CD4-positive, alpha-beta memory T cell (primary cell): ENCODE measurements around the gene BBLN. TPM values are rescaled to one million over a fixed set of nuclear protein-coding genes. Genes with fewer than 3 reads are reported as not detected.

Source experiments
- CTCF ChIA-PET: fragments of 350-600 bp; sonication (Branson Sonifier 250); formaldehyde crosslinking; loops from one replicate; lab custom pipeline; 2021; ENCODE audit warnings: inconsistent platforms; ENCODE audit not compliant: partially characterized antibody; lab: Charles Lee
- POLR2A ChIA-PET: fragments of 350-600 bp; sonication (Branson Sonifier 250); formaldehyde crosslinking; loops from one replicate; lab custom pipeline; 2021; ENCODE audit not compliant: partially characterized antibody; lab: Charles Lee
- DNase-seq, 5 donors: peaks; one replicate each; pipeline versions ENCODE4 v3.0.0 to v3.0.0-alpha.2; 2020 to 2022; ENCODE audit warnings: mixed read lengths in 1 of 5
- H3K27ac ChIP-seq: one replicate; pipeline ENCODE4 v1.7.0; 2013; ENCODE audit warnings: low read depth, low read length
- H3K27me3 ChIP-seq: 2 replicates; pipeline ENCODE4 v1.7.0; 2013; ENCODE audit warnings: mild to moderate bottlenecking, low read length, moderate library complexity; ENCODE audit not compliant: insufficient read depth
- H3K36me3 ChIP-seq: 2 replicates; pipeline ENCODE4 v1.7.0; 2013; ENCODE audit warnings: mild to moderate bottlenecking, low read length, moderate library complexity; ENCODE audit not compliant: insufficient read depth
- H3K4me1 ChIP-seq: 2 replicates; pipeline ENCODE4 v1.7.0; 2013; ENCODE audit warnings: mild to moderate bottlenecking, low read length, moderate library complexity; ENCODE audit not compliant: insufficient read depth
- H3K4me3 ChIP-seq, 2 donors: one replicate each; pipeline ENCODE4 v1.7.0; 2013; ENCODE audit warnings: low read length in 2 of 2, mild to moderate bottlenecking in 1 of 2
- H3K9me3 ChIP-seq, 2 donors: one replicate each; pipeline ENCODE4 v1.7.0; 2013; ENCODE audit warnings: low read length in 2 of 2, control low read depth in 1 of 2; ENCODE audit not compliant: control insufficient read depth in 1 of 2
- H3K27ac Mint-ChIP-seq, 7 donors: one replicate each; pipeline ENCODE4 v1.8.0; 2020 to 2021; ENCODE audit warnings: mixed read lengths in 7 of 7, mild to moderate bottlenecking in 6 of 7, inconsistent platforms in 3 of 7, moderate library complexity in 3 of 7
- H3K27me3 Mint-ChIP-seq, 2 donors: one replicate each; pipeline ENCODE4 v1.8.0; 2020 to 2021; ENCODE audit warnings: mixed read lengths in 2 of 2
- H3K36me3 Mint-ChIP-seq, 2 donors: one replicate each; pipeline ENCODE4 v1.8.0; 2020 to 2021; ENCODE audit warnings: mixed read lengths in 2 of 2, inconsistent platforms in 1 of 2, mild to moderate bottlenecking in 1 of 2
- H3K4me1 Mint-ChIP-seq, 4 donors: one replicate each; pipeline ENCODE4 v1.8.0; 2020 to 2021; ENCODE audit warnings: mixed read lengths in 4 of 4, mild to moderate bottlenecking in 1 of 4
- H3K4me3 Mint-ChIP-seq, 8 donors: one replicate each; pipeline ENCODE4 v1.8.0; 2020 to 2021; ENCODE audit warnings: mixed read lengths in 8 of 8, mild to moderate bottlenecking in 7 of 8, moderate library complexity in 6 of 8, inconsistent platforms in 3 of 8
- H3K9me3 Mint-ChIP-seq, 8 donors: one replicate each; pipeline ENCODE4 v1.8.0; 2020 to 2021; ENCODE audit warnings: mixed read lengths in 8 of 8, mild to moderate bottlenecking in 5 of 8, inconsistent platforms in 3 of 8, moderate library complexity in 1 of 8
- intact Hi-C: fragments of 100-400 bp; cut with micrococcal nuclease; formaldehyde crosslinking; loops from one replicate; pipeline ENCODE4 v1.15.1; 2023
- polyA plus RNA-seq, 2 donors: library from polyadenylated mRNA; unstranded; fragments of 300-500 nt; fragmentation: Illumina TruSeq; gene quantifications; one replicate each; pipeline ENCODE4 v1.2.3, GENCODE V29; 2021
- total RNA-seq, 2 experiments: library from RNA; stranded (reverse); gene quantifications; one replicate each; pipeline ENCODE4 v1.2.3, GENCODE V29; 2021

BBLN gene
- total and polyA plus RNA-seq, 4 experiments from 2014 or later = 47.8 to 136 (median 80.4) TPM

GRCh38 chr9:128144239-128145181 is 15.6 kb upstream of the BBLN start:
- intact Hi-C loops = no loop called here
- DNase-seq = no peak
- Mint-ChIP-seq H3K36me3 (no peaks in the 10 kb centered on the region), H3K4me3 (no peak overlapping the region), H3K9me3 (no peaks in the 10 kb centered on the region), H3K27ac (no peak overlapping the region), H3K4me1 (peaks cover 5 to 15% (median 10%) of the 10 kb centered on the region in 4 donors), H3K27me3 (peaks cover 0 to 1% of the 10 kb centered on the region in 2 donors)
- no peaks in the 10 kb centered on the region for H3K36me3 ChIP-seq
- no peaks in the 10 kb centered on the region for H3K27me3 ChIP-seq
- ChIA-PET CTCF (interaction anchor here (1.7 kb wide), 1 partner anchor 16 kb away, joined by 6 read pairs; no protein-coding TSS in a partner anchor), POLR2A (no interaction called here)
- H3K27ac ChIP-seq = no peak overlapping the region
- H3K4me1 ChIP-seq = peaks cover 19% of the 10 kb centered on the region
- no peaks in the 10 kb centered on the region for H3K9me3 ChIP-seq
- H3K4me3 ChIP-seq = no peak overlapping the region

- ChIA-PET POLR2A (interaction anchor here (1.6 kb wide), 1 partner anchor 17 kb away, joined by 11 read pairs; no protein-coding TSS in a partner anchor), CTCF (no interaction called here)
- no peaks in the 10 kb centered on the region for H3K36me3 ChIP-seq
- no peak overlapping the region for H3K4me3 Mint-ChIP-seq
- no peak overlapping the region for H3K4me3 ChIP-seq
- H3K27ac Mint-ChIP-seq = no peak overlapping the region
- peaks cover 5 to 15% (median 12%) of the 10 kb centered on the region in 4 donors for H3K4me1 Mint-ChIP-seq
- H3K27me3 ChIP-seq = no peaks in the 10 kb centered on the region
- H3K9me3 ChIP-seq = no peaks in the 10 kb centered on the region
- DNase-seq = no peak
- intact Hi-C loops = no loop called here
- no peak overlapping the region for H3K27ac ChIP-seq
- peaks cover 0 to 1% of the 10 kb centered on the region in 2 donors for H3K27me3 Mint-ChIP-seq
- H3K36me3 Mint-ChIP-seq = no peaks in the 10 kb centered on the region
- H3K4me1 ChIP-seq = peaks cover 19% of the 10 kb centered on the region
- no peaks in the 10 kb centered on the region for H3K9me3 Mint-ChIP-seq
Measured at GRCh38 chr9:128145536-128145935, 14.5 kb upstream of the BBLN start.

GRCh38 chr9:128145951-128146351 is 14.1 kb upstream of the BBLN start:
- Histone ChIP-seq H3K4me1 (peaks cover 19% of the 10 kb centered on the region), H3K36me3 (no peaks in the 10 kb centered on the region), H3K27me3 (no peaks in the 10 kb centered on the region), H3K9me3 (no peaks in the 10 kb centered on the region), H3K27ac (no peak overlapping the region), H3K4me3 (no peak overlapping the region)
- Mint-ChIP-seq H3K27me3 (peaks cover 0 to 1% of the 10 kb centered on the region in 2 donors), H3K4me1 (peaks cover 5 to 15% (median 12%) of the 10 kb centered on the region in 4 donors), H3K27ac (no peak overlapping the region), H3K9me3 (no peaks in the 10 kb centered on the region), H3K36me3 (no peaks in the 10 kb centered on the region), H3K4me3 (no peak overlapping the region)
- ChIA-PET POLR2A (interaction anchor here (1.5 to 1.6 kb wide), 2 partner anchors 15 to 17 kb away, joined by 3 to 11 read pairs; no protein-coding TSS in a partner anchor), CTCF (no interaction called here)
- intact Hi-C loops = no loop called here
- no peak for DNase-seq

GRCh38 chr9:128146591-128147120 is 13.4 kb upstream of the BBLN start:
- Histone ChIP-seq H3K4me1 (peaks cover 18% of the 10 kb centered on the region), H3K36me3 (no peaks in the 10 kb centered on the region), H3K9me3 (no peaks in the 10 kb centered on the region), H3K4me3 (no peak overlapping the region), H3K27ac (no peak overlapping the region), H3K27me3 (no peaks in the 10 kb centered on the region)
- Mint-ChIP-seq H3K36me3 (no peaks in the 10 kb centered on the region), H3K27ac (no peak overlapping the region), H3K4me1 (peaks cover 5 to 14% (median 12%) of the 10 kb centered on the region in 4 donors), H3K27me3 (no peaks in the 10 kb centered on the region), H3K9me3 (no peaks in the 10 kb centered on the region), H3K4me3 (no peak overlapping the region)
- intact Hi-C loops = no loop called here
- ChIA-PET POLR2A (interaction anchor here (0.5 to 1.6 kb wide), 3 partner anchors 10 to 18 kb away, joined by 3 to 11 read pairs (median 3); no protein-coding TSS in a partner anchor), CTCF (no interaction called here)
- DNase-seq = no peak

GRCh38 chr9:128148509-128149000 is 11.5 kb upstream of the BBLN start:
- intact Hi-C loops = no loop called here
- ChIA-PET POLR2A (no interaction called here), CTCF (no interaction called here)

GRCh38 chr9:128149001-128149701 is 10.9 kb upstream of the BBLN start, which contains the start of gene LCN2:
TSS of gene LCN2 (plus strand) at chr9:128149453. CDS start at chr9:128149526, 73 bp downstream.
- DNase-seq = no peak
- H3K27ac Mint-ChIP-seq = peak within 1 kb of the TSS in 2 of 7 donors; percentile 42 to 55
- intact Hi-C loops = no loop called here
- ChIA-PET POLR2A (no interaction called here), CTCF (no interaction called here)
- H3K27me3 Mint-ChIP-seq = no peaks in the 10 kb centered on the region
- no peaks in the 10 kb centered on the region for H3K36me3 Mint-ChIP-seq
- H3K36me3 ChIP-seq = no peaks in the 10 kb centered on the region
- no peaks in the 10 kb centered on the region for H3K27me3 ChIP-seq
- H3K4me3 Mint-ChIP-seq = no peak within 1 kb of the TSS
- peaks cover under 1% of the 10 kb centered on the region for H3K4me1 ChIP-seq
- H3K9me3 Mint-ChIP-seq = no peaks in the 10 kb centered on the region
- H3K4me3 ChIP-seq = no peak within 1 kb of the TSS
- H3K27ac ChIP-seq = no peak within 1 kb of the TSS
- peaks cover 0 to 3% (median 0%) of the 10 kb centered on the region in 4 donors for H3K4me1 Mint-ChIP-seq
- H3K9me3 ChIP-seq = no peaks in the 10 kb centered on the region

More at GRCh38 chr9:128148509-128149000, 11.5 kb upstream of the BBLN start:
- no peaks in the 10 kb centered on the region for H3K9me3 ChIP-seq
- H3K27ac ChIP-seq = no peak overlapping the region
- DNase-seq = no peak
- H3K36me3 ChIP-seq = no peaks in the 10 kb centered on the region
- H3K4me3 ChIP-seq = no peak overlapping the region
- no peaks in the 10 kb centered on the region for H3K27me3 ChIP-seq
- no peak overlapping the region for H3K27ac Mint-ChIP-seq
- no peak overlapping the region for H3K4me3 Mint-ChIP-seq
- H3K27me3 Mint-ChIP-seq = no peaks in the 10 kb centered on the region
- H3K4me1 ChIP-seq = peaks cover 6% of the 10 kb centered on the region
- H3K9me3 Mint-ChIP-seq = no peaks in the 10 kb centered on the region
- peaks cover 0 to 3% (median 2%) of the 10 kb centered on the region in 4 donors for H3K4me1 Mint-ChIP-seq
- H3K36me3 Mint-ChIP-seq = no peaks in the 10 kb centered on the region
